OCI-LY1 (cell line): Measurements from ENCODE around the gene EGFL8.

Experiments
- EZH2 ChIP-seq: fragments of 200-600 bp; sonication (generic), shearing (Covaris generic); IDR thresholded peaks from 2 replicates; pipeline ENCODE4 v1.8.0; 2017; ENCODE audit warnings: borderline replicate concordance, mixed run types, mild to moderate bottlenecking, antibody characterized with exemption, low read length, moderate library complexity, mixed read lengths
- TF ChIP-seq, protein P1 (sequence below): fragments of 200-600 bp; sonication (generic), shearing (Covaris generic); IDR thresholded peaks from 2 replicates; pipeline ENCODE4 v1.5.1; 2017; ENCODE audit warnings: mild to moderate bottlenecking, antibody characterized with exemption, low read length, moderate library complexity, mixed read lengths

GRCh38 chr6:32151181-32151862 is 13.1 kb upstream of the EGFL8 start:
- TF ChIP-seq, protein P1, sequence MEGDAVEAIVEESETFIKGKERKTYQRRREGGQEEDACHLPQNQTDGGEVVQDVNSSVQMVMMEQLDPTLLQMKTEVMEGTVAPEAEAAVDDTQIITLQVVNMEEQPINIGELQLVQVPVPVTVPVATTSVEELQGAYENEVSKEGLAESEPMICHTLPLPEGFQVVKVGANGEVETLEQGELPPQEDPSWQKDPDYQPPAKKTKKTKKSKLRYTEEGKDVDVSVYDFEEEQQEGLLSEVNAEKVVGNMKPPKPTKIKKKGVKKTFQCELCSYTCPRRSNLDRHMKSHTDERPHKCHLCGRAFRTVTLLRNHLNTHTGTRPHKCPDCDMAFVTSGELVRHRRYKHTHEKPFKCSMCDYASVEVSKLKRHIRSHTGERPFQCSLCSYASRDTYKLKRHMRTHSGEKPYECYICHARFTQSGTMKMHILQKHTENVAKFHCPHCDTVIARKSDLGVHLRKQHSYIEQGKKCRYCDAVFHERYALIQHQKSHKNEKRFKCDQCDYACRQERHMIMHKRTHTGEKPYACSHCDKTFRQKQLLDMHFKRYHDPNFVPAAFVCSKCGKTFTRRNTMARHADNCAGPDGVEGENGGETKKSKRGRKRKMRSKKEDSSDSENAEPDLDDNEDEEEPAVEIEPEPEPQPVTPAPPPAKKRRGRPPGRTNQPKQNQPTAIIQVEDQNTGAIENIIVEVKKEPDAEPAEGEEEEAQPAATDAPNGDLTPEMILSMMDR: no peak
- no peak for TF ChIP-seq EZH2
